Bone marrow (tissue), 2 donors: ENCODE data around the gene PTPRC.
A peak's percentile ranks its signal among the peaks of the same experiment; 100 is the strongest.
"Not testable (repeated sequence)": the region's sequence is repeated elsewhere in the genome, so short reads cannot be mapped to it uniquely, and the experiment has no call there.

Experiments
- DNase-seq, 2 donors: peaks; one replicate each; lab custom pipeline; 2025; lab: John Stamatoyannopoulos, UW

Gene PTPRC, protein sequence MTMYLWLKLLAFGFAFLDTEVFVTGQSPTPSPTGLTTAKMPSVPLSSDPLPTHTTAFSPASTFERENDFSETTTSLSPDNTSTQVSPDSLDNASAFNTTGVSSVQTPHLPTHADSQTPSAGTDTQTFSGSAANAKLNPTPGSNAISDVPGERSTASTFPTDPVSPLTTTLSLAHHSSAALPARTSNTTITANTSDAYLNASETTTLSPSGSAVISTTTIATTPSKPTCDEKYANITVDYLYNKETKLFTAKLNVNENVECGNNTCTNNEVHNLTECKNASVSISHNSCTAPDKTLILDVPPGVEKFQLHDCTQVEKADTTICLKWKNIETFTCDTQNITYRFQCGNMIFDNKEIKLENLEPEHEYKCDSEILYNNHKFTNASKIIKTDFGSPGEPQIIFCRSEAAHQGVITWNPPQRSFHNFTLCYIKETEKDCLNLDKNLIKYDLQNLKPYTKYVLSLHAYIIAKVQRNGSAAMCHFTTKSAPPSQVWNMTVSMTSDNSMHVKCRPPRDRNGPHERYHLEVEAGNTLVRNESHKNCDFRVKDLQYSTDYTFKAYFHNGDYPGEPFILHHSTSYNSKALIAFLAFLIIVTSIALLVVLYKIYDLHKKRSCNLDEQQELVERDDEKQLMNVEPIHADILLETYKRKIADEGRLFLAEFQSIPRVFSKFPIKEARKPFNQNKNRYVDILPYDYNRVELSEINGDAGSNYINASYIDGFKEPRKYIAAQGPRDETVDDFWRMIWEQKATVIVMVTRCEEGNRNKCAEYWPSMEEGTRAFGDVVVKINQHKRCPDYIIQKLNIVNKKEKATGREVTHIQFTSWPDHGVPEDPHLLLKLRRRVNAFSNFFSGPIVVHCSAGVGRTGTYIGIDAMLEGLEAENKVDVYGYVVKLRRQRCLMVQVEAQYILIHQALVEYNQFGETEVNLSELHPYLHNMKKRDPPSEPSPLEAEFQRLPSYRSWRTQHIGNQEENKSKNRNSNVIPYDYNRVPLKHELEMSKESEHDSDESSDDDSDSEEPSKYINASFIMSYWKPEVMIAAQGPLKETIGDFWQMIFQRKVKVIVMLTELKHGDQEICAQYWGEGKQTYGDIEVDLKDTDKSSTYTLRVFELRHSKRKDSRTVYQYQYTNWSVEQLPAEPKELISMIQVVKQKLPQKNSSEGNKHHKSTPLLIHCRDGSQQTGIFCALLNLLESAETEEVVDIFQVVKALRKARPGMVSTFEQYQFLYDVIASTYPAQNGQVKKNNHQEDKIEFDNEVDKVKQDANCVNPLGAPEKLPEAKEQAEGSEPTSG (N-terminal part only)

DNA sequence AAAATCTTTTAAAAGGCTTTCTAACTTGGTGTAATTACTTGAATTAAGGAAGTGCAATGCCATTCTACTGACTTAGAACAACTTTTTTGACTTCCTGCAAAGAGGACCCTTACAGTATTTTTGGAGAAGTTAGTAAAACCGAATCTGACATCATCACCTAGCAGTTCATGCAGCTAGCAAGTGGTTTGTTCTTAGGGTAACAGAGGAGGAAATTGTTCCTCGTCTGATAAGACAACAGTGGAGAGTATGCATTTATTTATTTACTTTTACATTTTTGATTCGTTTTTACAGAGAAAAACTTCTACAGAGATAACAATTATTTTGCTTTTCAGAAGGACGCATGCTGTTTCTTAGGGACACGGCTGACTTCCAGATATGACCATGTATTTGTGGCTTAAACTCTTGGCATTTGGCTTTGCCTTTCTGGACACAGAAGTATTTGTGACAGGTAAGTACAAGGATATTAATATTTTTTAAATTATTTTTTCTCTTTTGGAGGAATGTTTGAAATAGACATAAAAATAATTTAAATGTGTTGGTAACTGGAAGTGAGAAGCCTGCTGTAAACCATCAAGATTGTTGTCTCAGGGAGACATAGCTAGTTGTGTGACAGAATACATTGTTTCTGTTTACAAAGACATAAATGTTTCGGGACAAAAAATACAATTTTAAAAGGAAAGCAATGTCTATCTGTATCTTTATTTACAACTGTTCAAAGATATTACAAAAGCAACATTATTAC lies at the start of gene PTPRC:
TSS of gene PTPRC (plus strand) at position 147 of the 742 bp plus-strand sequence. CDS start at position 376, 229 bp downstream.
- peak in 1 of 2 donors; percentile 97 for DNase-seq

DNA sequence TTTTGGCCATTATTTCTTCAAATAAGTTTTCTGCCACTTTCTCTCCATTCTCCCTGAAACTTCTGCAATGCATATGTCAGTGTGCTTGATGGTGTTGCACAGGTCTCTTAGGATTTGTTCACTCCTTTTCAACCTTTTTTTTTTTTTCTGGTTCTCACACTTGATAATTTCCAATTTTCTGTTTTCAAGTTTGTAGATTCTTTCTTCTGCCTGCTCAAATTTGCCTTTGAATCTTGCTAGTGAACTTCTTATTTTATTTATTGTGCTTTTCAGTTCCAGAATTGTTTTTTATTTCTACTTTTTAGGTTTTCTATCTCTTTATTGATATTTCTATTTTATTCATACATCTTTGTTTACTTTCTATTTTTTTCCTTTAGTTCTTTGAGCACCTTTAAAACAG lies 48.4 kb upstream of the PTPRC start:
- no peak for DNase-seq

DNA sequence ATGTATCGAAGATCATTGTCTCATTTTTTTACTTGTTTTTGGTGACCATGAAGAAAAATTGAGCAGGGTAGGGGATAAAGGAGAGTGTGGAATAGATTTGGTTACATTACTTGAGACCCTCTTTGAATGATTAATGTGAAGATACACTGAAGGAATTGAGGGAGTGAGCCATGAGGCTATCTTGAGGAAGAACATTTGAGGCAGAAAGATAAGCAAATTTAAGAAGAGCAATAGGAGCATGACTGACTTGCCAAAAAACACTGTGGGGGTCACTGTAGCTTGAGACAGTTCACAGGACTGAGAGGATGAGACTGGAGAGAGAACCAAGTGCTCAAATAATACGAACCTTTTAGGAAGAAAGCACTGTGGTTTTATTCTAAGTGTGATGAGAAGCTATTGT lies 43.1 kb upstream of the PTPRC start:
- no peak for DNase-seq

DNA sequence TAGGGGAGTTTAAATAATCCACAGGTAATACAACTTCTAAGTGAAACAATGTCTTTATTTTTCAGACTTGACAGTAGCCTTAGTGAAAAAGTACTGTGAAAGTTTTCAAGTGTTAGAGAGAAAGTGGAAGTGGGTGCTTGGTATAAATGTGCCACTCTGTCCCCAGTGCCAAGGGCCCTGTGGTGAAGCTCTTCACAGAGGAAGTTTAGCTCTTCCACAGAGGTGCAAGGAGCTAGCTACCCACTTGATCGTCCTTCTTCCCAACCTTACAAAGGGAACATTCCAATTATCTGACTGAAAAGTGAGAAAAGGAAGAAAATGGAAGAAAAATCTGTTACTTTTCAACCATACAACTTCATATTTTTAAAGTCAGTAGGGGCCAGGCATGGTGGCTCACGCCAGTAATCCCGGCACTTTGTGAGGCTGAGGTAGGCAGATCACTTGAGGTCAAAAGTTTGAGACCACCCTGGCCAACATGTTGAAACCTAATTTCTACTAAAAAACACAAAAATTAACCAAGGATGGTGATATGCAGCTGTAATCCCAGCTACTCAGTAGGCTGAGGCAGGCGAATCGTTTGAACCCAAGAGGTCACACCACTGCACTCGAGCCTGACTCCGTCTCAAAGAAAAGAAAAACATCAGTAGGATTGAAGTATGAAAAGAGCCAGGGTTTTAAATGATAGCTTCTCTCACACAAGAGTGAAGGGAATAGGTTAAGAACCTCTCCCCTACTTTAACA lies 41.0 kb upstream of the PTPRC start:
- peak in 1 of 2 donors; percentile 49 for DNase-seq

DNA sequence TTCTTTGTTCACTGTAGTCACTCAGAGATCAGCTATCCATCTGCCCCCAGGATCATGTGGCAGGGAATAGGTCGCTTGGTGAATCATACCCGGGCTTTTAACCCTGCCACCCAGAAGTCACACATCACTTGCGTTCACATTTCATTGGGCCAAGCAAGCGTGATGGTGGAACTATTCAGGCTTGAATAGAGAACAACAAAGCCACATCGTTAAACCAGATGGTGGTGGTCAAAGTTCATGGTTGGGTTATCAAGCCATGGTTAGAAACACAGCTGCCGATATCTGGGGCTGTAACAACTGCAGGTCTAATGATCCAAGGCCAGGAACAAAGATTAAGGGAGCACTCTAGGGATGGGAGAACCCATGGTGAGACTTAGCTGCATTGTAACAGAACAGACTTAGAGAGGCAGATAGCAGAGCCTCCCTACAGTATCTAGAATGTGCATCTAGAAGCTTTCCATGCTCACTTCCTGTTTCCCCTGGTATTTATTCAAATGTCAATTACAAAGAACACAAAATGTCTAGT lies 40.0 kb upstream of the PTPRC start:
- no peak for DNase-seq

DNA sequence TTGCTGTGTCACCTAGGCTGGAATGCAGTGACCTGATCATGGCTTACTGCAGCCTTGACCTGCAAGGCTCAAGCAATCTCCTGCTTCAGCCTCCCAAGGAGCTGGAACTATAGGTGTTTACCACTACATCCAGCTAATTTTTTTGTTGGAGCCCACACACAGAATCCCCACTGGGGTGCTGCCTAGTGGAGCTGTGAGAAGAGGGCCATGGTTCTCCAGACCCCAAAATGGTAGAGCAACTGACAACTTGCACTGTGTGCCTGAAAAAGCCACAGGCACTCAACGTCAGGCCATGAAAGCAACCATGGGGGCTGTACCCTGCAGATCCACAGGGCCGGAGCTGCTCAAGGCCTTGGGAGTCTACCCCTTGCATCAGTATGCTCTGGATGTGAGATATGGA lies 39.1 kb upstream of the PTPRC start:
- DNase-seq, result no peak

DNA sequence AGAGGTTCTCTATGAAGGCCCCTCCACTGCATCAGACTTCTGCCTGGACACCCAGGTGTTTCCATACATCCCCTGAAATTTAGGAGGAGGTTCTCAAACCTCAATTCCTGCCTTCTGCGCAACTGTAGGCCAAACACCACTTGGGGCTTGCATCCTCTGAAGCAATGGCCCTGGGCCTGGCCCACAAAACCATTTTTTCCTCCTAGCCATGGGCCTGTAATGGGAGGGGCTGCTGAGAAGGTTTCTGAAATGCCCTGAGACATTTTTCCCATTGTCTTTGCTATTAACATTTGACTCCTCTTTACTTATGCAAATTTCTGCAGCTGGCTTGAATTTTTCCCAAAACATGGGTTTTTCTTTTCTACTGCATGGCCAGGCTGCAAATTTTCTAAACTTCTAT lies 37.9 kb upstream of the PTPRC start:
- DNase-seq, result no peak

DNA sequence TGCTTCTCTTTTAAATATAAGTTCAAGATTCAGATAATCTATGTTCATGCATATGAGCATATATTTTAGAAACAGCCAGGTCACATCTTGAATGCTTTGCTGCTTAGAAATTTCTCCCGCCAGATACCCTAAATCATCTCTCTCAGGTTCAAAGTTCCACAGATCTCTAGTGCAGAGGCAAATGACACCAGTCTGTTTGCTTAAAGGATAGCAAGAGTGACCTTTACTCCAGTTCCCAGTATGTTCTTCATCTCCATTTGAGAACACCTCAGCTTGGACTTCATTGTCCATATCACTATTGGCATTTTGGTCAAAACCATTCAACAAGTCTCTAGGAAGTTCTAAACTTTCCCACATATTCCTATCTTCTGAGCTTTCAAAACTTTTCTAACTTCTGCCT lies 37.5 kb upstream of the PTPRC start:
- DNase-seq, result not testable (repeated sequence)

DNA sequence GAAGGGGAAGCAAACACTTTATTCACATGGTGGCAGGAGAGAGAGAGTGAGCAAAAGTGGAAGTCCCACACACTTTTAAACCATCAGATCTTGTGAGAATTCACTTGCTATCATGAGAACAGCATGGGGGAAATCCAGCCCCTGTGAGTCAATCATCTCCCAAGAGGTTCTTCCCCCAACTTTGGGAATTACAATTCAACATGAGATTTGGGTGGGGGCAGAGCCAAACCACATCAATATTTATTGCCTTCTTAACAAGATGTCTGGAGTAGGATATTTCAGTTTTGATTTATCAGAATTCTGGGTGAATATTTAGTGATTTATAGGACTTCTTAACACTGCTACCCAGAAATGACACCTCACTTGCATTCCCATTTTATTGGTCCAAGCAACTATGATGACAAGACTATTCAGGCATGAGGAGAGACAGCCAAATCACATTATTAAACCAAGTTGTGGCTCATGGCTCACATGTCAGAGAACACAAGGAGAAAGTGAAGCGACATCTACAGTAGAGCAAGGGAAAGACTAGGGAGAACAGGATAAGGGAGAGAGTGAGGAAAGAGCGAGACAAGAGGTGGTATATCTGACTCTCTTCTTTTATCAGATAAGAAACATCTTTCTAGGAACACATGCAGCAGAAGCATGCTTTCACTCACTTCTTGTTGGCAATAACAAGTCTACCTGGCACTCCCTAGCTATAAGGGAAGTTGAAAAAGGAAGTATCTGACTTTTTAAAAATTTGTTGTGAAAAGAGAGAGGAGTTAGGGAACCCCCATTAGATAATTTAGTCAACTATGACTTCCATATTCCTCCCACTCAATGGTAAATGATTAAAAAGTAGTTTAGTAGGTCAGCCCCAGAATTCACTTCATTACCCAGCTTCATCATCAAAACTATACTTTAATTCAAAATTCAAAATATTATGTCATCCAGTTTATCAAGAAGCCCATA lies 36.6 kb upstream of the PTPRC start:
- DNase-seq, result peak in 1 of 2 donors; percentile 25

DNA sequence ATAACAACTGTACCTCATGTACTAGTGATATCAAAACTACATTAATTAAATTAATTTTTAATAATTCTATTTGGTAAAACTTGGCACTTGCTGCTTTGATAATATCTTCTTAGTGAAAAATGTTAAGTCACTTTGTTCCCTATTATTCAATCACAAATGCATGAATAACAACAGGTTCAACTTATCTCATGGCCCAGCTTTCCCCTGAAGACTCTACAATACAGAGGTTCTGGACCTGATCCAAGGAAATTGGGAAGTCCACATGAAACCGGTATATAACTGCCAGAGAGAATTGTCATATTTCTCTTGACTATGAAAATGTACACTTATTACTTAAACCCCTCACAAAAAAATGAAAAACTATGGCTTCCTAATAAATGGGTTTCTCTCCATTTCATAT lies 33.9 kb upstream of the PTPRC start:
- no peak for DNase-seq

DNA sequence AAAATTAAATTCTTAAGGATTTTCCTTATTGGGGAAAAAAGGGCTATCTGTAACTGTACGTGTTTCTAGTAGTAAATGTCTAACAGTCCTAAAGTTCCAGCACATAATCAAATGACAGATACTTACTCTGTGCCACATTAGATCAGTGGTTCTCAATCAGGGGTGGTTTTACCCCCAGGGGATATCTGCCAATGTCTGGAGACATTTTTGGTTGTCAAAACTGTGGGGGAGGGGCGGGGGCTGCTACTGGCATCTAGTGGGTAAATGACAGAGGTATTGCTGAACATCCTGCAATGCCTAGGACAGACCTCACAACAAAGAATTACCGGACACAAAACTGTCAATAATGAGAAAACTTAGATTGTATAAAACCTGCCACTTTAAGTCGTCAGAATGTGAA lies 33.4 kb upstream of the PTPRC start:
- DNase-seq, result no peak

DNA sequence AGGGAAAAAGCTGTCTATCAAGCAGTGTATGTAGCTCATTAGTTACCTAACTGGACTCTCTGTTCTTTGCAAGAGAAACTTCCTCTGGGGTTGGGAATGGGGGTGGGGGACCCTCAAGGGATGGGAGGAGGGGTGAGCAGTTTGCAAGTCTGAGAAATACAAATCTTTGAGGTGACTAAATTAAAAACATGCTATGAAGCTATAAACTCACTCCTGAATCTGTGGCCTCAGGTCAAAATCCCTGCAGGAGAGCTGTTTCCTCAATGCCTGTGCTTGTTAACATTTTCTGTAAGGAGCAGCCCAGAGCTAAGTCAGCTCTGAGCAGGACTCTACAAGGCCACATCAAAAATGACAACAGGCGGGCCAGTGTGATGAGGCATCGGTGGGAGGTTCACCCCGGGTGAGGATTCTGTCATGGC lies 32.8 kb upstream of the PTPRC start:
- no peak for DNase-seq

DNA sequence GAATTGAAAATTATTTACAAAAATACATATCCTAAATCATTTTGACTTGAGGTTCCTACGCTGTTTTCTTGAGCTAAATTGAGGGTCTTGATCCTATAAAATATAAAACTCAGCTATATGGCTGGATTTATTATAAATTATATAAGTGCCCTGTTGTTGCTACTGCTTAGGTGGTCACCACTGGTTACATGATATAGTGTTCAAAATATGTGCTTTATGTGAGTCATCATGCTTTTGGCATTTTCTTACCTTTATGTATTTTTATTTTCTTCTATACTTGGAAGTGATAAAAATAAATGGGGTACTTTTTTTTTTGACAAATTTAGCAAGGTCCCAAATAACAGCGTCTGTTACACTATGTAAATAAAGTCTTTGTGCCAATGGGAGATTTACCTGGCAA lies 31.1 kb upstream of the PTPRC start:
- no peak for DNase-seq

DNA sequence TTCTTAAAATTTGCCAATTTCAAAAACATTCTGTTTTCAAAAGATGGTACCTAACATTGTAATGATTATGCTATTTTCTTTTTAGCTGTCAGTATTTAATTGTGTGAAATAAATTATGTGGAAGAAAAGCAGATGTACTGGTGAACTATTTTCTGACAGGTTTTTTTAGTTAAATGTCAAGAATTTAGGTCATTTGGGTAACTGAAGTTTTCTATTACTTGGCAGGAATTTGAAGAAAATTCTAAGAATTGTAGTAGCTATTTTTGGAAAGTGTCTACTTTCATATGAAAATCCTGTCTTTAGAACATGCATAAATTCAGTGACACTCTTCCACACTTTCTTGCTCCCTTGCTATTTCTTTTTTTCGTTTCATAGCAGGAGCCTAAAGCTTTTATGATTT lies 28.5 kb upstream of the PTPRC start:
- no peak for DNase-seq

DNA sequence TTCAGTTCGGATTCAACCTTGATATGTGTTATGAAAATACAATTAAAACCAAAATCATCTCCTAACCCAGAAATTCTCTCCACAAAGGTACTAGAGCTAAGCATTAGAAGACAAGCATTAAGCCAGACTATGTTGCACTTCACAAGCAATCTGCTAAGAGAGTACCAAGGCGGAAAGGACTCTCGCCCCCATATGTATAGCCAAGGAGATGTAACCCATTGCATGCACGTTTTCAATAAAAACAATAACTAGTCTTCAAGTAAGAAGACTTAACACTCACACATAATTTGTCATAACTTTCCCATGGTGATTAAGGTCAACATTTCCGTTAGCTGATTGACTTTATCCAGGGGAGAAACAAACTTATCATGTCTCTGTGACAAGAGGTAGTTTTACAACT lies 27.6 kb upstream of the PTPRC start:
- DNase-seq, result no peak

DNA sequence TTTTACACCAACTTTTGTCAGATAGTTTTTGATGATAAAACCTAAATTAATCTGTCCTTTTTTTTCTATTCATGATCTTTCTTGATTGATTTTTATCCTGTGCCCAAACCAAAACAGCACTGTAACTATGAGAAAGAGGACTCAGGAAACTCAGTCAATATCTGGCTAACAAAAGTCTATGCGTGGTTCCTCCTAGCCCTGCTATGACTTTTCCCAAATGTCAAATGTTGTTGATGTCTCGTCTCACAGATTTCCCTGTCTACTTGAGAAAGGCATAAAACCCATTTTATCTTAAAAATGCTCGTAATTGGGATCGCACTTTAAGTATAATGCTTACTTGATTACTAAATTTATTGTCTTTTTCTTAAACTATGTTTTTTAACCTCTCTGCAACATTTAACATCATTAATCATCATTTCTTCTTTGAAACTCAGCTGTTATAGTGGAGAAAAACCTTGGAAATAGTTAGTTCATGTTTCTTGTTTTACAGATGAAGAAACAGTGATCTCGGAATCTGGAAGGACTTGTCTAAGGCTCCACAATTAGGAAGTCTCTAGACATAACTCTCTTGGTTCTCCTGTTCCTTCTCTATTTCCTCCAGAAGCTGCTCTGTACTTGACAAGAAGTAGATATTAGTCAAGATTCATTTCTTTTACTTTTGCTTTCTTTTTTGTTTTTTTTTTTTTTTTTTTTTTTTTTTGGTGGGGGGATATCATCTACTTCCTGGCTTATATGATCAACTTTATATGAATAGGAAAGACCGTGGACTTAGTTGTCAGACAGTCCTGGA lies 26.2 kb upstream of the PTPRC start:
- DNase-seq, result peak in 1 of 2 donors; percentile 73

DNA sequence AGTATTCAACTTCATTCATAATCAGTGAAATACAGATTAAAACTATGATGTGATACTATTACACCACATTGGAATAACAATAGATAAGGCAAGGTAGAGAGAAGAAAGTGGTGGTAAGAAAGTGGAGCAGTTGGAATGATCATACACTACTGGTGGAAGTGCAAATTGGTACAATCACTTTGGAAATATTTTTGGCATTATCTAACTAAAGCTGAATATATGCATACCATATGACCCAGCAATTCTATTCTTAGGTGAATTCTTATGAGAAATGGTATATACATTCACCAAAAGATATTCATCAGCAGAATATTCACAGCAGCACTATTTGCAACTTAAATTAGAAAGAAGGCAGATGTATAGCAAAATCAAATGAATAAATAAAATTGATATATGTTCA lies 21.4 kb upstream of the PTPRC start:
- DNase-seq, result no peak

DNA sequence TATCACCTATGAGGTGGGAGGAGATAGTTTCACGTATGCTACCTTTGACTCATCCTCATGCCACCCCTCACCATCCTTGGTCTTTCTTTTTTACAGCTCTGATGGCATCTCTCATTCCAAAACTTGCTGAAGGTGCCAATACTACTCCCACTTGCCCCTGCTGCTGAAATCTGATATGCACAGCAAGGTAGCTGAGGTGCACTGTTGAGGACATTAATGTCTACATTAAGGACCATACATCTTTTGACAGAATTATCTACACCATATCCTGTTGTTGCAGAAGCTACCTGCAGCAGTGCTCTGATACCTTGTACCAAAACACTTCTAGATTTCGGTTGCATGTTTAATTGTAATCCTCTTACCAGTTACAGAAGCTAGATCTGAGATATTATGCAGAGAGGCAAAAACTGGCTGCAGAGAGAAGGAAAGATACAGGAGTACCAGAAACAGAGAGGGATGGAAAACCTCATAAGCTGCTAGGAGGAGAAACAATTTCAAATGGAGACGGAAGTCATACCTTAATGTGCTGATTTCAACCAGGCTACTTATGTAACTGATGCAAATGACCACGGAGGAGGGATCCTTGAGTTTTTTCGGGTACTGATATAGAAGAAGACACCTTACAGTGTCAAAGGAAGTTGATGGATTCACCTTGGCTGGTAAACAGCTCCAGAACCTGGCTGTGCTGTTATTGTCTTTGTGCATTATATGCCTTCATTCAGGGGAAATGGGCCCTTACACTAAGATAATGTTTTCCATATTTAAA lies 19.3 kb upstream of the PTPRC start:
- DNase-seq, result no peak
